GM23338 (cell line): ENCODE data around the gene STK39. TPM values are rescaled to one million over a fixed set of nuclear protein-coding genes. Genes with fewer than 3 reads are reported as not detected.

Experiments
- ATAC-seq: fragments of 200-7000 bp; cut with Tn5 transposase; 3 replicates; pipeline ENCODE4 v1.9.1; 2020
- DNase-seq: peaks from one replicate; pipeline ENCODE4 v3.0.0-alpha.2; 2015; ENCODE audit warnings: low spot score
- H2AFZ ChIP-seq: fragments of 200-600 bp; sonication (generic); 2 replicates; pipeline ENCODE4 v1.8.0; 2016; ENCODE audit warnings: antibody characterized with exemption, mild to moderate bottlenecking, moderate library complexity
- H3F3A ChIP-seq: fragments of 200-600 bp; sonication (generic); replicated peaks from 2 replicates; pipeline ENCODE4 v1.8.0; 2017; ENCODE audit warnings: antibody characterized with exemption, mixed run types, low read depth
- H3K27ac ChIP-seq: fragments of 200-600 bp; sonication (generic); 2 replicates; pipeline ENCODE4 v1.6.1; 2016; ENCODE audit warnings: low read depth
- H3K27me3 ChIP-seq: fragments of 200-600 bp; sonication (generic); 2 replicates; pipeline ENCODE4 v1.8.0; 2016; ENCODE audit warnings: mild to moderate bottlenecking, mixed run types, moderate library complexity; ENCODE audit not compliant: insufficient read depth
- H3K36me3 ChIP-seq: fragments of 200-600 bp; sonication (generic); 2 replicates; pipeline ENCODE4 v1.8.0; 2016; ENCODE audit warnings: mild to moderate bottlenecking; ENCODE audit not compliant: insufficient read depth
- H3K4me1 ChIP-seq: fragments of 200-600 bp; sonication (generic); 2 replicates; pipeline ENCODE4 v1.8.0; 2016; ENCODE audit warnings: mild to moderate bottlenecking, moderate library complexity; ENCODE audit not compliant: insufficient read depth
- H3K4me2 ChIP-seq: fragments of 200-600 bp; sonication (generic); 2 replicates; pipeline ENCODE4 v1.7.1; 2017; ENCODE audit warnings: mixed run types
- H3K4me3 ChIP-seq: fragments of 200-600 bp; sonication (generic); 2 replicates; pipeline ENCODE4 v1.6.1; 2016; ENCODE audit warnings: mixed run types
- H3K79me2 ChIP-seq: fragments of 200-600 bp; sonication (generic); replicated peaks from 2 replicates; pipeline ENCODE4 v1.8.0; 2017; ENCODE audit warnings: mild to moderate bottlenecking; ENCODE audit not compliant: insufficient read depth
- H3K9me2 ChIP-seq: fragments of 200-600 bp; sonication (generic); 2 replicates; pipeline ENCODE4 v1.8.0; 2017; ENCODE audit not compliant: insufficient read depth
- H4K20me1 ChIP-seq: fragments of 200-600 bp; sonication (generic); replicated peaks from 2 replicates; pipeline ENCODE4 v1.8.0; 2017; ENCODE audit warnings: mild to moderate bottlenecking; ENCODE audit not compliant: insufficient read depth
- H3K27ac Mint-ChIP-seq: 2 replicates; pipeline ENCODE4 v1.8.0; 2020; ENCODE audit warnings: inconsistent platforms, mild to moderate bottlenecking, moderate library complexity, mixed read lengths
- H3K27me3 Mint-ChIP-seq: 3 replicates; pipeline ENCODE4 v1.8.0; 2022; ENCODE audit warnings: low read depth, mild to moderate bottlenecking, moderate library complexity, mixed read lengths, inconsistent platforms; ENCODE audit not compliant: insufficient read depth, poor library complexity
- H3K36me3 Mint-ChIP-seq: 3 replicates; pipeline ENCODE4 v1.8.0; 2021; ENCODE audit warnings: low read depth, mild to moderate bottlenecking, inconsistent platforms, moderate library complexity, mixed read lengths
- H3K4me1 Mint-ChIP-seq: 3 replicates; pipeline ENCODE4 v1.8.0; 2020; ENCODE audit warnings: mild to moderate bottlenecking, inconsistent platforms, mixed read lengths
- H3K4me3 Mint-ChIP-seq: 3 replicates; pipeline ENCODE4 v1.8.0; 2021; ENCODE audit warnings: moderate library complexity, mild to moderate bottlenecking, inconsistent platforms, mixed read lengths
- H3K9me3 Mint-ChIP-seq: 3 replicates; pipeline ENCODE4 v1.8.0; 2020; ENCODE audit warnings: moderate library complexity, mild to moderate bottlenecking, inconsistent platforms, mixed read lengths
- CREB1 ChIP-seq: fragments of 250-450 bp; sonication (Bioruptor Pico); IDR thresholded peaks from 2 replicates; pipeline ENCODE4 v1.5.0; 2020; ENCODE audit warnings: low read depth, mild to moderate bottlenecking, moderate library complexity
- CTCF ChIP-seq, 2 experiments: fragments of 200-600 bp in 1 of 2; sonication (generic) in 1 of 2; conservative IDR thresholded peaks; 2 replicates each; pipeline versions ENCODE4 v1.5.1 to v1.6.1; 2016 to 2017; ENCODE audit warnings: antibody characterized with exemption in 2 of 2, low read depth in 2 of 2, mild to moderate bottlenecking in 2 of 2, moderate library complexity in 1 of 2
- ETS1 ChIP-seq: IDR thresholded peaks from 2 replicates; pipeline ENCODE4 v1.6.1; 2016; ENCODE audit warnings: antibody characterized with exemption
- EZH2 ChIP-seq: fragments of 200-600 bp; sonication (generic); IDR thresholded peaks from one replicate; pipeline ENCODE4 v1.8.0; 2017; ENCODE audit warnings: antibody characterized with exemption, mild to moderate bottlenecking, low read depth; ENCODE audit not compliant: unreplicated experiment
- EZH2phosphoT487 ChIP-seq: fragments of 200-600 bp; sonication (generic); IDR thresholded peaks from one replicate; pipeline ENCODE4 v1.8.1; 2018; ENCODE audit warnings: antibody characterized with exemption; ENCODE audit not compliant: unreplicated experiment
- JUNB ChIP-seq: IDR thresholded peaks from one replicate; pipeline ENCODE4 v1.6.1; 2016; ENCODE audit warnings: antibody characterized with exemption; ENCODE audit not compliant: unreplicated experiment
- NANOG ChIP-seq: IDR thresholded peaks from 2 replicates; pipeline ENCODE4 v1.6.1; 2016; ENCODE audit warnings: antibody characterized with exemption, borderline replicate concordance
- POLR2AphosphoS5 ChIP-seq: IDR thresholded peaks from 2 replicates; pipeline ENCODE4 v1.6.1; 2016; ENCODE audit warnings: antibody characterized with exemption, low read depth
- REST ChIP-seq: IDR thresholded peaks from one replicate; pipeline ENCODE4 v1.6.1; 2018; ENCODE audit warnings: antibody characterized with exemption; ENCODE audit not compliant: unreplicated experiment
- STAT1 ChIP-seq: IDR thresholded peaks from one replicate; pipeline ENCODE4 v1.6.1; 2016; ENCODE audit warnings: antibody characterized with exemption; ENCODE audit not compliant: unreplicated experiment
- ZNF114 ChIP-seq: fragments of 250-450 bp; sonication (Bioruptor Pico); IDR thresholded peaks from 2 replicates; pipeline ENCODE4 v1.5.0; 2020; ENCODE audit warnings: mild to moderate bottlenecking, moderate library complexity
- ZNF331 ChIP-seq: fragments of 250-450 bp; sonication (Bioruptor Pico); IDR thresholded peaks from 2 replicates; pipeline ENCODE4 v1.5.0; 2020; ENCODE audit warnings: low read depth, mild to moderate bottlenecking, moderate library complexity
- ZNF462 ChIP-seq: fragments of 250-450 bp; sonication (Bioruptor Pico); IDR thresholded peaks from 2 replicates; pipeline ENCODE4 v1.5.0; 2020; ENCODE audit warnings: mild to moderate bottlenecking, moderate library complexity
- polyA plus RNA-seq: library from polyadenylated mRNA; unstranded; fragments of >200 nt; fragmentation: Nextera tagmentation; extraction: Ambion mirVana; gene quantifications from 2 replicates; pipeline ENCODE4 v1.2.1, GENCODE V29; 2016
- total RNA-seq: library from RNA; depleted of rRNA; stranded (reverse); fragments of >200 nt; shearing (Covaris generic); gene quantifications from 2 replicates; pipeline ENCODE4 v1.2.3, GENCODE V29; 2014

STK39 gene
- total and polyA plus RNA-seq, 2 experiments from 2014 or later = 9.5 to 16.9 TPM

GRCh38 chr2:167933097-167933814 is 314.1 kb downstream of the STK39 start:
- H2AFZ ChIP-seq = no peak overlapping the region
- H3K36me3 ChIP-seq = no peaks in the 10 kb centered on the region
- no peaks in the 10 kb centered on the region for H3K79me2 ChIP-seq
- H3K4me3 Mint-ChIP-seq = no peak overlapping the region
- 0 out of 2 replicates have a peak, but pooled peaks cover 10% of the 10 kb centered on the region for H3K9me2 ChIP-seq
- peaks cover 3% of the 10 kb centered on the region for H3K27me3 Mint-ChIP-seq
- no peak overlapping the region for H3K4me2 ChIP-seq
- H3F3A ChIP-seq = no peaks in the 10 kb centered on the region
- H3K27ac Mint-ChIP-seq = no peak overlapping the region
- no peaks in the 10 kb centered on the region for H4K20me1 ChIP-seq
- H3K27ac ChIP-seq = no peak overlapping the region
- DNase-seq = no peak
- ATAC-seq = no peak
- H3K36me3 Mint-ChIP-seq = no peaks in the 10 kb centered on the region
- H3K9me3 Mint-ChIP-seq = peaks cover 7% of the 10 kb centered on the region; the same call in 2 of the 3 replicates
- no peaks in the 10 kb centered on the region for H3K27me3 ChIP-seq
- no peak overlapping the region for H3K4me3 ChIP-seq
- no peaks in the 10 kb centered on the region for H3K4me1 ChIP-seq
- TF ChIP-seq STAT1 (no peak), EZH2phosphoT487 (no peak), REST (no peak), EZH2 (no peak), ZNF462 (CRISPR knock-in tag) (no peak), CTCF (conservative IDR thresholded peaks at IDR 0.05; ENCODE audit: low read depth in 2 of 2) (no peak), ZNF331 (CRISPR knock-in tag) (no peak), POLR2AphosphoS5 (no peak), NANOG (no peak), ZNF114 (CRISPR knock-in tag) (no peak), JUNB (no peak), ETS1 (no peak), CREB1 (CRISPR knock-in tag) (no peak)
- no peaks in the 10 kb centered on the region for H3K4me1 Mint-ChIP-seq
